Measurements from ENCODE around the gene PTMA.
"Not testable (repeated sequence)": the region's sequence is repeated elsewhere in the genome, so short reads cannot be mapped to it uniquely, and the experiment has no call there.

The PTMA gene

GRCh38 chr2:231701456-231702373 lies 6.6 kb upstream of the PTMA start:
- DNase-seq = no peak

GRCh38 chr2:231704017-231704416 lies 4.3 kb upstream of the PTMA start:
- DNase-seq = no peak

GRCh38 chr2:231706731-231707624 lies 1.3 kb upstream of the PTMA start:
- DNase-seq = peak; percentile 96

- peak; percentile 57 for DNase-seq
These were observed 749 bp upstream of the PTMA start for GRCh38 chr2:231707625-231707926.

- DNase-seq = peak; percentile 55
These were observed 679 bp downstream of the PTMA start for GRCh38 chr2:231708773-231709635.

DNA sequence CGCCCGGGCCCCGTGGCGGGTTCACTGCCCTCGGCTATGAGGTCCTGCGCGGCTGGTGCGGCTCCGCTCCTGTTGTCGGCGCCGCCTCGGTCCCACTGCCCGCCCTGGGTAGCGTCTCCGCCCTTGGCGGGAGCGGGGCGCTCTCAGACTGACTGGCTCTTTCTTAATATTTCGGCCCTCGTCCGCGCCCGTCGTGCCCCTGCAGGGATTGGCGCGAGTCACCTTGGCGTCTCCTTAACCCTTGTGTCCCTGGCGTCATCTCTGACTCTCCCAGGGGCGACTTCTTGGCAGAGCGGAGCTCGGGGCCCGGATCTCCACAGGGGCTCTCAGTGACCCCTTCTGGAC lies 1.3 kb downstream of the PTMA start:
- DNase-seq = peak; percentile 55

- DNase-seq = peak; percentile 82
These were observed 1.9 kb downstream of the PTMA start for GRCh38 chr2:231709981-231710798.

- no peak for DNase-seq
These were observed 2.7 kb downstream of the PTMA start for GRCh38 chr2:231710799-231711676.

- peak; percentile 27 for DNase-seq
These were observed 3.5 kb downstream of the PTMA start for GRCh38 chr2:231711677-231712450.

- peak; percentile 28 for DNase-seq
These were observed 4.2 kb downstream of the PTMA start for GRCh38 chr2:231712451-231713021.

- DNase-seq = not testable (repeated sequence)
These were observed 5.0 kb downstream of the PTMA start for GRCh38 chr2:231713406-231713729.

GRCh38 chr2:231713730-231714638 lies 5.7 kb downstream of the PTMA start:
- peak; percentile 87 for DNase-seq

GRCh38 chr2:231714639-231715498 lies 6.5 kb downstream of the PTMA start:
- peak; percentile 80 for DNase-seq

DNA sequence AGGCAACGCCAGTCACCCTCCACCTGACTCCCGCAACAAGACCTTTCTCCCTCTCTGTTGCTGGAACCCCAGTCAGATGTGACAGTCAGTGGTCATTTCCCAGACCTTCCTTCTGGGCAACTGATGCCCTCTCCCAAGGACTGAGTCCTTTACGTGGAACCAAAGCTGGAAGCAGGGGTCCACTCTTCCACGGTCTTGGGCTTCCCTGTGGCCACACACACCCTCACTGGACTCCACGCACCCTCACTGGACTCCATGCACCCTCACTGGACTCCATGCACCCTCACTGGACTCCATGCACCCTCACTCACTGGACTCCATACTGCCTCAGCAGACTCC lies 7.1 kb downstream of the PTMA start:
- no peak for DNase-seq

- no peak for DNase-seq
These were observed 7.8 kb downstream of the PTMA start for GRCh38 chr2:231715988-231716616.

- DNase-seq = no peak
These were observed 8.4 kb downstream of the PTMA start for GRCh38 chr2:231716666-231717280.

Measured in effector CD8-positive, alpha-beta T cell (primary cell).